Tongue (tissue), 2 donors: Measurements from ENCODE around the gene TMEM120B. TPM values are rescaled to one million over a fixed set of nuclear protein-coding genes. Genes with fewer than 3 reads are reported as not detected.
"Not testable (repeated sequence)": the region's sequence is repeated elsewhere in the genome, so short reads cannot be mapped to it uniquely, and the experiment has no call there.

ENCODE experiments used
- DNase-seq: peaks from one replicate; pipeline ENCODE4 v3.0.0-alpha.2; 2015
- total RNA-seq: library from RNA; depleted of rRNA; stranded (reverse); fragments of >200 nt; gene quantifications from one replicate; pipeline ENCODE4 v1.2.3, GENCODE V29; 2014

The TMEM120B gene
- total RNA-seq, 1 donor from 2014 or later = 14.1 TPM

GRCh38 chr12:121709478-121709961 lies 3.0 kb upstream of the TMEM120B start:
- DNase-seq = peak; percentile 14

GRCh38 chr12:121711361-121712189 lies 977 bp upstream of the TMEM120B start:
- DNase-seq = no peak

- DNase-seq = peak; percentile 98
Observed at GRCh38 chr12:121712190-121712460, 427 bp upstream of the TMEM120B start.

- DNase-seq = peak; percentile 88
Observed at GRCh38 chr12:121713257-121713777, 765 bp downstream of the TMEM120B start.

- DNase-seq = no peak
Observed at GRCh38 chr12:121713793-121714192, 1.2 kb downstream of the TMEM120B start.

GRCh38 chr12:121715055-121715454 lies 2.5 kb downstream of the TMEM120B start:
- DNase-seq = not testable (repeated sequence)

GRCh38 chr12:121715862-121716435 lies 3.4 kb downstream of the TMEM120B start:
- no peak for DNase-seq

GRCh38 chr12:121717041-121717699 lies 4.6 kb downstream of the TMEM120B start:
- DNase-seq = no peak

- DNase-seq = no peak
Observed at GRCh38 chr12:121718653-121719239, 6.2 kb downstream of the TMEM120B start.

- DNase-seq = no peak
Observed at GRCh38 chr12:121719926-121720414, 7.4 kb downstream of the TMEM120B start.

- DNase-seq = no peak
Observed at GRCh38 chr12:121720762-121721161, 8.2 kb downstream of the TMEM120B start.

- DNase-seq = no peak
Observed at GRCh38 chr12:121722511-121722910, 10.0 kb downstream of the TMEM120B start.

- no peak for DNase-seq
Observed at GRCh38 chr12:121723200-121723599, 10.6 kb downstream of the TMEM120B start.

- DNase-seq = no peak
Observed at GRCh38 chr12:121724925-121725324, 12.4 kb downstream of the TMEM120B start.

GRCh38 chr12:121725423-121725822 lies 12.9 kb downstream of the TMEM120B start:
- no peak for DNase-seq

- no peak for DNase-seq
Observed at GRCh38 chr12:121729021-121729420, 16.5 kb downstream of the TMEM120B start.

- no peak for DNase-seq
Observed at GRCh38 chr12:121731473-121731872, 18.9 kb downstream of the TMEM120B start.

- DNase-seq = no peak
Observed at GRCh38 chr12:121733849-121734248, 21.3 kb downstream of the TMEM120B start.

GRCh38 chr12:121738340-121738858 lies 25.8 kb downstream of the TMEM120B start:
- no peak for DNase-seq

GRCh38 chr12:121740847-121741246 lies 28.3 kb downstream of the TMEM120B start:
- no peak for DNase-seq

- no peak for DNase-seq
Observed at GRCh38 chr12:121741743-121742142, 29.2 kb downstream of the TMEM120B start.

GRCh38 chr12:121745545-121745944 lies 33.0 kb downstream of the TMEM120B start:
- DNase-seq = not testable (repeated sequence)
